ENCODE data around the gene POM121.
A peak's percentile ranks its signal among the peaks of the same experiment; 100 is the strongest.
"Not testable (repeated sequence)": the region's sequence is repeated elsewhere in the genome, so short reads cannot be mapped to it uniquely, and the experiment has no call there.

- TF ChIP-seq CTCF (IDR thresholded peaks at IDR 0.05; ENCODE audit: poor library complexity): peak; percentile 26
- TF ChIP-seq EZH2 (IDR thresholded peaks at IDR 0.05; ENCODE audit: borderline replicate concordance): not testable (repeated sequence)
Measured at GRCh38 chr7:72946130-72946745, 21.3 kb downstream of the POM121 start.
